GM18499 (cell line): ENCODE data around the gene HADHB.
"Not testable (repeated sequence)": the region's sequence is repeated elsewhere in the genome, so short reads cannot be mapped to it uniquely, and the experiment has no call there.

Source experiments
- ATAC-seq: cut with Tn5 transposase; IDR thresholded peaks from one replicate; pipeline ENCODE4 v1.9.1; 2021; ENCODE audit warnings: moderate number of reproducible peaks; ENCODE audit not compliant: insufficient read depth, unreplicated experiment

The HADHB gene

GRCh38 chr2:26325851-26326250 lies 81.1 kb downstream of the HADHB start:
- ATAC-seq: no peak

DNA sequence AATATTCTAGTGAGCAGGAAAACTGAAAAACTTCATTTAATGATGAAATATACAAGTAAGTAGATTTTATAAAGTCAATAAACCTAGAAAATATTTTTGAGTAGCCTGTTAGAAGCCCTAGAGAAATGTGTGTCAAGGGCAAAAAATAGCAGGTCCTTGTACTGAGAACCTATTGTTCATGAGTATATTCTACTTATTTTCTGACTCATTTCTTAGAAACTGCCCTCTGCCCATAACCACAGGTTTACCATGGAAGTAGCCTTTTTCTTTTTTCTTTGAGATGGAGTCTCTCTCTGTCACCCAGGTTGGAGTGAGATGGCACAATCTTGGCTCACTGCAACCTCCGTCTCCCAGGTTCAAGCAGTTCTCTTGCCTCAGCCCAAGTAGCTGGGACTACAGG lies 81.8 kb downstream of the HADHB start:
- no peak for ATAC-seq

DNA sequence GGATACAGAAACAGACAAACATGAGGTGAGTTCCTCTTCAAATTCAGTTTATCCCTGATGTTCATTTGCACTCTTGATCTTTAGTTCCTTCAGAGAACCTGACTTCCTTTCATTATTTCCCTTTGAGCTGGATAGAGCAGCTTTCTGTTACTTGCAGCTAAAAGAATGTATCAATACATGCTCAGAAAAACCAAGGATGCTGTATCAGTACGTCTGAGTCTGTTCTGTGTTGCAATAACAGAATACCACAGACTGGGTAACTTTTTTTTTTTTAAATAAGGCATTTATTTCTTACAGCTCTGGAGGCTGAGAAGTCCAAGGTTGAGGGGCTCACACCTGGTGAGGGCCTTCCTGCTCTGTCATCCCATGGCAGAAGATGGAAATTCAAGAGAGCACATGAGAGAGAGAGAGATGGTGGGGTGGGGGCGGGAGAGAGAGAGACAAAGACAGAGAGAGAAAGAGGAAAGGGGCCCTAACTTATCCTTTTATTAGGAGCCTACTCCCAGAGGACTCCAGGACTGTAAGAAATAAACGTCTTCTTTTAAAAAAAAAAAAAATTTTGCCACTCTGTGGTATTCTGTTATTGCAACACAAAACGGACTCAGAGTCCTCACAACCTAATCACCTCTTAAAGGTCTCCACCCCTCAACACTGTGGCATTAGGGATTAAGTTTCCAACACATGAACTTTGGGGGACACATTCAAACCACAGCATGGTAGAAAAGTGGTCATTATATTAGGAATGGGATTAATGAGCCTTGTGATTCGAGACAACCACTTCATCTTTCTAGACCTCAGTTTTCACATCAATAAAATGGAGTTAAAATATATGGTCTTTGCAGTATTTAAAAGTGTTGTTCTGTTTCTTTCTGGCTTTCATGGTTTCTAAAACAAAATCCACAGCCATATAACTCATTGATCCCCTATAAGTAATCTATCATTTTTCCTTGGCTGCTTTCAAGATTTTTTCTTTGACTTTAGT lies 82.8 kb downstream of the HADHB start:
- ATAC-seq: no peak

DNA sequence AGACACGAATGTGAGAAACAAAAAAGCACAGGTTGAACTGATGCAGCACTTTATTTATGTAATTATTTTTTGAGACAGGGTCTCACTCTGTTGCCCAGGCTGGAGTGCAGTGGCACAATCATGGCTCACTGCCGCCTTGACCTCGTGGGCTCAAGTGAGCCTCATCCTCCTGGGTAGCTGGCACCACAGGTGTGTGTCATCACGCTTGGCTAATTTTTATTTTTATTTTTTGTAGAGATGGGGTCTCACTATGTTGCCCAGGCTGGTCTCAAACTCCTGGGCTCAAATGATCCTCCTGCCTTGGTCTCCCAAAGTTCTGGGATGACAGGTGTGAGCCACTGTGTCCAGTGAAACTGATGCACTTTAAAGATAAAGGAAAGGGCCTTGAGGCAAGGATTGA lies 84.3 kb downstream of the HADHB start:
- not testable (repeated sequence) for ATAC-seq

DNA sequence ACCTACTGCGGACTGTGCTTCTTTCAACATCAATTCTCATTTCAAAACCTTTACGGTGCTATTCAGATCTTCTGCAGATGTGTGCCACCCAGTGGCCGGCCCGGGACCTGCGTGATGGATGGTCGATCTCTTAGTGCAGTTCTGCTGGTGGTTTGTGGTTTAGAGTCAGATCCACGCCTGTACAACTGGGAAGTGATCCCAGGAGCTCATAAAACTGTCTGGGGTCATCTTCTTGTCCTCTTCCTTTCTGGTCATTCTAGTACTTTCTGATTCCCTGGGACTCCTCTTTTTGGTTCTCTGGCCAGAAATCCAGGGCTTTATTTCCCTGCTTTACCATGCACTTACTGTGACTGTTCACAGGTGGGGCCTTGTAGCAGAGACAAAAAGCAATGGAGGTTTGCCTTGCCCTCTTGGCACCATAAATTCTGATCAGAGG lies 85.4 kb downstream of the HADHB start:
- peak; percentile 52 for ATAC-seq

- no peak for ATAC-seq
These were observed 85.9 kb downstream of the HADHB start for GRCh38 chr2:26330604-26331003.

GRCh38 chr2:26331321-26331720 lies 86.6 kb downstream of the HADHB start:
- ATAC-seq: not testable (repeated sequence)

DNA sequence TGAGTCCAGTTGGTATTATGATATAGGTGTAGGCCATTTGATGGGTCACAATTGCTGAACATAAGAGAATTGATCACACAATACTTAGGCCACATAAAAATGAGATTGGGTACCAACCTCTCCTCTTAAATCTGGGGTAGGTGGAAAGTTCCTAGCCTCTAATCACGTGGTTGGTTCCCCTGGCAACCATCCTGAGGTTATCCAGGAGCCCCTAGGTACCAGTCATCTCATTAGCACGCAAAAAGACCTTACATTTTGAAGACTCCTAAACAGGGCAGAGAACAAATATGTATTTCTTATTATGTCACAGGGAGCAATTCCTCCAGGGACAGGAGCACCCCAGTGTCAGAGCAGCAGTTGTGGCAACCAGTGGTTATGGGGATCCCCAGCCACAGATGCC lies 88.6 kb downstream of the HADHB start:
- no peak for ATAC-seq

- no peak for ATAC-seq
These were observed 90.5 kb downstream of the HADHB start for GRCh38 chr2:26335231-26335630.

DNA sequence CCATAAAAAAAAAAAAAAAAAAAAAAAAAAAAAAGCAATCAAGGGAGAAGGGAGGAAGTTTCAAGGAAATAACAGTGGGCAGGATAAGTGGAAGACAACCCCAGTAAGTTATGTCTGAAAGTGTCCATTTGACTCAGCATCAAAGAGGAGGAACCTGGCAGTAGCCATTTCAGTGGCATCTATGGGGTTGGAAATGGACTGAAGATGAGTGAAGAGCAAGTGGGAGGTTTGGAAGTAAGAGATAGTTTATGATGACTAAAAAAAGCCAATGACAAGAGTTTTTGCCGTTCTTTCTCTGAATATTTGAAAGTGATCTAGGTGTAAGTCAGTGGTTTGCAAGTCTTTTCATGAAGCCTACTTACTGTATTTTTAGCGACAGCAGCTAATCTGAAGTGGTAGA lies 92.0 kb downstream of the HADHB start:
- no peak for ATAC-seq

- ATAC-seq: no peak
These were observed 92.6 kb downstream of the HADHB start for GRCh38 chr2:26337298-26337697.
